HG03139 (cell line): ENCODE measurements around the gene DDAH1.

Experiments used
- ATAC-seq: cut with Tn5 transposase; IDR thresholded peaks from one replicate; pipeline ENCODE4 v1.9.1; 2021; ENCODE audit not compliant: unreplicated experiment

Gene DDAH1

DNA sequence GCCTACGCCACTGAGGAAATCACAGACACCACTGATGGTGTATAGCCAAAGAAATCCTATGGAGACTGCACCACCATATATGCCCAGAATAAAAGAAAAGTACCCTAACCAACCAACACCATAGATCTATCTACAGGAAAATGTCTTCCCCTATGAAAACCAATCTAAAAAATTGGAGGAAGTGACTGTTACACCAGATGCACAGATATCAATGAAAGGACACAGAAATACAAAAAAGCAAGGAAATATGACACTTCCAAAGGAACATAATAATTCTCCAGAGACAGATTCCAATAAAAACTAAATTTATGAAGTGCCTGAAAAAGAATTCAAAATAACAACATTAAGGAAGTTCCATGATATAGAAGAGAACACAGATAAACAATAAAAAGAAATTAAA lies 131.8 kb downstream of the DDAH1 start:
- ATAC-seq = no peak

- ATAC-seq = no peak
These were observed 132.4 kb downstream of the DDAH1 start for GRCh38 chr1:85332575-85332974.

GRCh38 chr1:85330711-85331290 lies 134.2 kb downstream of the DDAH1 start:
- ATAC-seq = peak; percentile 77

DNA sequence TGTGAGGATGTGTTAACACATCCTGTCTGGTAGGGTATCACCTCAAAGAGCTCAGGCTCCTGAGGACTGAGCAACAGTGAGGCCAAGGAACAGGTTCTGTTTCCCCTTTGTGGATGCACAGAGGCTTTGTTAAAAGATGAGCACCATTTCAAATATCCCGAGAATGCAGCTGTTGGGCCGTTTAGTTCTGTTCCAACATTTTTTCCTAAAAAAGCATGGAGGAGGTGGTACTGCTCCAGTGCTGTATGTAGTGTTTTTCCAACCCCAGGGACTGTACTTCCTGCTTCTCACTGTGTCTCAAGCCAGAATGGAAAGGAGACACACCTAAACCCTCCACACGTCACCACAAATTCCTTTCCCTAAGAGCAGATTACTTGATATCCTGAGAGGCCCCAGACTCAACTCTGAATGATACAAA lies 134.7 kb downstream of the DDAH1 start:
- ATAC-seq = no peak

- no peak for ATAC-seq
These were observed 136.1 kb downstream of the DDAH1 start for GRCh38 chr1:85328713-85329397.

DNA sequence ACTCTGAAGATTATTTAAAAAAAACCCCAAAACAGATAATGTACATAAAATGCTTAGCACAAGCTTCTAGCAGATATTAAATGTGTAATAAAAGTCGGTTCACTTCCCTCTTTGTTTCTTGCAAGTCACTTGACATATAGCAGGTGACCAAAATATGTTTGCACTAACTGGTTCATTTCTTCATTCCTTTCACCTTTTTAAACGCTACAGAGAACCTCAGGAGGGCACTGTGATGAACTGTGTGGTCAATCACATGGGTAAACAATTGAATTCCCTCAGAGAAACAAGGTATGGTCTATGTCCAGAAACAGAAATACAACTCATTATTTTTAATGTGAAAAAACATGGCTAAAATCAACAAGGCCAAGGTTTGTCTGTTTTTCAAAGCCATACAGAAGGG lies 137.2 kb downstream of the DDAH1 start:
- ATAC-seq = no peak

DNA sequence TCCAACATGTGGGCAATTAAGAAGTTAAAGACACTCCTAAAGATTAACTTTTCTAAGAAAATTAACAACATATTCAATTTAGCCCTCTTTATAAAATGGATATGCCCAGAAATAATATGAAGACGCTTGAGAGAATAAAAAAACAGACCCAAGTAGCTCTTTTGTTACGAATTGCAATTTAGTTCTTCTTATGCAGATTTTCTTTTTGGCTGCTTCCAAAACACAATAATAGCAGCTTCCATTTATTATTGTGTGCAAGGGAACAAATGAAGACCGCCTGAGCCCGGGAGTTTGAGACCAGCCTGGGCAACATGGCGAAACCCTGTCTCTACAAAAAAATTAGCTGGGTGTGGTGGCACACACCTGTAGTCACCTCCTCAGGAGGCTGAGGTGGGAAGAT lies 138.1 kb downstream of the DDAH1 start:
- ATAC-seq = no peak

DNA sequence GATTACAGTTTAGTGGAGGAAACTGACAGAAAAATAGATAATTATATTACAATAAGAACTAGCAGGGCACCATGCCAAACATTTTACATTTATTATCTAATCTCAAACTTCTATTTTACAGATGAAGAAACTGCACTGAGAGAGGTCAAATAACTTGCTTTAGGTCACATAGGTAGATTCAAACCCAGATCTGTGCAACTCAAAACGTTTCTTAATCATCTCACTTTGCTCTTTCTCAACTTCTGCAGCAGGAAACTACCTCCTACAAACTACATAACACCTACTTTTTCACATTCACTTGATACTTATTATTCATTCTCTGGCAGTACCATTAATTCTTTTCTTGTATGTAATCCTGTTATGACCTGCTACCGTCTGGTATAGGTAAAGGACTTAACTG lies 138.6 kb downstream of the DDAH1 start:
- ATAC-seq = no peak

DNA sequence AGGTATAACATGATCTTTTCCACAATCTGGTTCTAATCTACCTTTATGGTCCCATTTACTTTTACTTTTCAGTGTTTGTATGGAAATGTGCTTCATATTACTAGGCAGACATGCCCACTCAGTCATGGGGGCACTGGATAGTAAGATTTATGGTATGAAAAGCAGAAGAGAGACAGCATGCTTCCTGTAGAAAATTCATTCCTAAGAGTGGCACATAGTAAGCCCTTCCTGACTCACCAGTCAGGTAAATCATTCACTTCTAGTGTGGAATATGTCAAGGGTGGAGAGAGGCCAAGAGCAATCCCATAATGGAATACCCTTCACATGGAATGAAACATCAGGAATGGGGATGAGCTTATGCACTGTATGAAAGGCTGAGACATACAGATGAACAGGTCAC lies 139.0 kb downstream of the DDAH1 start:
- ATAC-seq = no peak

GRCh38 chr1:85323770-85324169 lies 141.2 kb downstream of the DDAH1 start:
- ATAC-seq = no peak

- no peak for ATAC-seq
These were observed 142.3 kb downstream of the DDAH1 start for GRCh38 chr1:85322655-85323054.

- no peak for ATAC-seq
These were observed 143.6 kb downstream of the DDAH1 start for GRCh38 chr1:85321237-85321964.

GRCh38 chr1:85320371-85321131 lies 144.4 kb downstream of the DDAH1 start:
- no peak for ATAC-seq

GRCh38 chr1:85319931-85320330 lies 145.0 kb downstream of the DDAH1 start:
- ATAC-seq = no peak

DNA sequence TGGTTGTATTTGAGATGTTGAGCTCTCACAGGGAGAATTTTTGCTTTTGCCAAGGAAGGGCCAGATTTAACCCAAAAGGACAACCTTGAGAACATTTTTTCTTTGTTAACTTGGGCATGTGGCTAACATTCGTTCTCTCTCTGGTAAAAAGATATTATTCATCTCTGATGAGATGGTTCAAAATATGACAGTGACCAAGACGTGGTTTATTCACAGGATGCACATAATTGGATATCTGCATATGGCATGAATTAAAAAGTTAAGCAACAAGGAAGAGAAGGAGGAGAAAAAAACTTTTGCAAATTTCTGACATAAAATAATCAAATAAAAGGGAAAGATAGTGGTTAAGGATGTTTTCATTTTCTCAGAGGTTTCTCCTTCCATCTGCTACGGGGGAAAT lies 145.5 kb downstream of the DDAH1 start:
- no peak for ATAC-seq

DNA sequence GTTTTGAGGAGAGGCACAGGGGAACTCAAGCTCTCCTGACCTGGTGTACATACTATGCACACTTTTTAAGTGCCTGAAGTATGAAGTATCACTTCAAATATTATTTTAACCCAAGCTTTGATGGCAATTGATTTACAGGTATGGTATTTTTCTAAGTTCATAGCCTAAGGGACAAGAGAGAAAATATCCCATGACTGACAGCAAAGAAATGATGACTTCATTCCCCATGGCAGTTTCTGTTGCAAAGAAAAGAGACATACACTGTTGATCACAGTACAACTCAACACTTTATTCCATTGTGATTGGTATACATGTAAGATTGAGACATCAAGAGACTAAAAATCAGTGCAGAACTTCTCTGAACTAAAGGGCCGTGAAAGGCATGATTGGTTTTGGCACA lies 146.7 kb downstream of the DDAH1 start:
- ATAC-seq = no peak

DNA sequence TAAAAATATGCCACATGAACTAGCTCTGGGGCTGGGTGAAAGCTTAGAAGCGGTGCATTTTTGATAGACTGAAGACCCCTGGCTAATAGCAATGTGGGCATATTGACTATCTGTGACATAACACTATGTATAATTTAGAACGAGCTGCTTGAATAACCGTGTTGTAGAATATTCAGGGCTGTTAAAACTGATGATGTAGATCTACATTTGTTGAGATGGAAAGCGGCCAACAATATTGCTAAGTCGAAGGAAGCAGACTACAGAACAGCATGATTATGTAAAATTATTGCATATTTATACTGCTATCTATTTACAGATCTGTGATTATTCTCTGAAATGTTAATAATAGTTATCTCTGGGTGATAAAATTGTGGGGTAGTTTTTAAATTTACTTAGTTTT lies 147.4 kb downstream of the DDAH1 start:
- ATAC-seq = no peak

DNA sequence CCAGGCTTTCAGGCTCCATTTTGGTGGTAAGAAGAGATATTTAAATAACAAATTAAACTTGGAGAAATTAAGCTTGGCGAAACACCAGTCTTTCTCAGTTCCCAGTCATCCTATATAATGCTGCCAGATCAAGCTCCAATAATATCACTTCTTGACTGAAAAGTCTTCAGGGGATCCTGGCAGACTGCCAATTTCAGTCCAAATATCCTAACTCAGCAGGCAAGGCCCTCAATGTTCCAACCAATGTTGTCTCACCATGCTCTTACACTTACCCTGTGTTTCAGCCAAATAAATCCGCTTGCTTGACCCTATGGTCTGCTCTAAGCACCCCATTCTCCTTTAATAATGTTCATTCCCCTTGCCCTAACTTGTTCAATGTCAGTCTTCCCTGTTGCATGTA lies 148.6 kb downstream of the DDAH1 start:
- ATAC-seq = no peak

- ATAC-seq = no peak
These were observed 149.2 kb downstream of the DDAH1 start for GRCh38 chr1:85315789-85316188.

- ATAC-seq = no peak
These were observed 150.2 kb downstream of the DDAH1 start for GRCh38 chr1:85314726-85315125.

DNA sequence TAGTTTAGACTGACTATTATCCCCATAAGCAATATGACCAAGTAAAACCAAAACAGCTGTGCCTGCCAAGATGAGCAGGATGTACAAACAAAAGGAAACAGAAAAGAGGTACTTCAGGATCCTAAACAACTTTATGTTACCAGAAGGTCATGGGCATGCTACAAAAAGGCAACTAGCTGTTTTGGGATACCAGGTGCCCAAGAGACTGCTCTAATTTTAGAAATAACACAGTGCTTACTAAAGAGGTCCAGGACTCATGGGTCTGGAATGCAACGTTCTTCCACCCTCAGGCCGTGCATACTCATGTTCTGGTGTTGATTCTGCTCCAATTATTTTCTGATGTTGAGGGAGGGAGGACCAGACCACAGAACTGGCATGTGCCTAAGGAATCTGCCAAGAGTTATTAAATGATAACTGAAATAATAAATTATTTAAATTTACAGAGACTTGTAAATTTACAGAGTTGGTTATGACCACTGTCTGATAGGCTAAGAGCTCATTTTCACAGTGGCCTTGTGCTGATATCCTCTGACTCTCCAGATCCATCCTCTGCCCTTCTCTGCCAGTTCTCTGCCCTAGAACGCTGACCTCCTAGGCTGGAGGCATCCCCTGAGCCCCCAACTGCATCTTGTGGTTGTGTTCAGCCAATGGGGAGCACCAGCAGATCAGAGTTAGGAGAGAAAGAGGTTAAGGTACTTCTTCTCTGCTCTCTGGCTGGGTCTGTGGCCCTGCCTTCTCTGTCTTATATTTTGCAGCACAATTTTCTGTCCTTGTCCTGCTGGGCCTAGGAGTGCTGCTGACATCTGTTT lies 150.9 kb downstream of the DDAH1 start:
- no peak for ATAC-seq
